ENCODE data around the gene SLC25A33. TPM values are rescaled to one million over a fixed set of nuclear protein-coding genes. Genes with fewer than 3 reads are reported as not detected.

Gene SLC25A33
- total RNA-seq, 1 experiment from 2014 or later: 11.8 TPM

DNA sequence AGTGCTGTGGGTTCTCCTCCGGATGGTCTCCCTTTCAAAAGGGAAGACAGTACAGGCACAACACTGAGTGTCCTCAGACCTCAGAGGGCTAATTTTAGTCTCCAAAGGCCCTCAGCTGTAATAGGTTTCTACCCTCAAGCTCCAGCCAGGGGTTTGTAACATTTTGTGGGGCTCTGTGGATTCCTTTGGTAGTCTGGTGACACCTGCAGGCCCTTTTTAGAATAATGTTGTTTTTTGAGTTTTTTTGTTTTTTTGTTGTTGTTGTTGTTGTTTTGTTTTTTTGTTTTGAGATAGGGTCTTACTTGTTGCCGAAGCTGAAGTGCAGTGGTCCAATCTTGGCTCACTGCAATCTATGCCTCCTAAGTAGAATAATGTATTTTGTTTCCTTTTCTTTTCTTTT lies 34.5 kb downstream of the SLC25A33 start:
- Histone ChIP-seq H3K36me3 (ENCODE audit: low read depth, low read length) (peaks cover 4% of the 10 kb centered on the region), H3K79me2 (ENCODE audit: low read length) (no peaks in the 10 kb centered on the region), H3K27me3 (ENCODE audit: low read length) (no peaks in the 10 kb centered on the region), H3K4me1 (ENCODE audit: insufficient read depth, low read length) (no peaks in the 10 kb centered on the region), H3K9ac (ENCODE audit: low read length) (no peak overlapping the region), H2AFZ (ENCODE audit: low read length) (no peak overlapping the region), H3K27ac (ENCODE audit: low read length) (no peak overlapping the region), H3F3A (ENCODE audit: low read length, unreplicated experiment) (no peaks in the 10 kb centered on the region), H3K4me2 (ENCODE audit: low read length) (no peak overlapping the region), H3K9me3 (ENCODE audit: low read length) (no peaks in the 10 kb centered on the region), H4K20me1 (ENCODE audit: low read length) (no peaks in the 10 kb centered on the region; the same call in 1 of the 2 replicates), H3K9me2 (replicated peaks; ENCODE audit: low read length) (no peaks in the 10 kb centered on the region), H3K4me3 (ENCODE audit: low read length) (no peak overlapping the region)
- POLR2A ChIA-PET (ENCODE audit: unreplicated experiment): no interaction called here
- ATAC-seq (no peak), DNase-seq (peak; percentile 35)
- CTCF ChIA-PET: interaction anchor here (0.7 to 1.0 kb wide), 3 partner anchors 12 to 171 kb away, joined by 3 to 5 read pairs (median 5); no protein-coding TSS in a partner anchor
- intact Hi-C loops (cut with micrococcal nuclease): loop anchor here (1.0 to 5.0 kb wide), 3 partner anchors 36 to 281 kb away; partner anchors contain the start of genes SLC25A33 and SPSB1
- TF ChIP-seq EZH2phosphoT487 (IDR thresholded peaks at IDR 0.05; ENCODE audit: borderline replicate concordance, low read length): no peak
- TF ChIP-seq, protein P1, sequence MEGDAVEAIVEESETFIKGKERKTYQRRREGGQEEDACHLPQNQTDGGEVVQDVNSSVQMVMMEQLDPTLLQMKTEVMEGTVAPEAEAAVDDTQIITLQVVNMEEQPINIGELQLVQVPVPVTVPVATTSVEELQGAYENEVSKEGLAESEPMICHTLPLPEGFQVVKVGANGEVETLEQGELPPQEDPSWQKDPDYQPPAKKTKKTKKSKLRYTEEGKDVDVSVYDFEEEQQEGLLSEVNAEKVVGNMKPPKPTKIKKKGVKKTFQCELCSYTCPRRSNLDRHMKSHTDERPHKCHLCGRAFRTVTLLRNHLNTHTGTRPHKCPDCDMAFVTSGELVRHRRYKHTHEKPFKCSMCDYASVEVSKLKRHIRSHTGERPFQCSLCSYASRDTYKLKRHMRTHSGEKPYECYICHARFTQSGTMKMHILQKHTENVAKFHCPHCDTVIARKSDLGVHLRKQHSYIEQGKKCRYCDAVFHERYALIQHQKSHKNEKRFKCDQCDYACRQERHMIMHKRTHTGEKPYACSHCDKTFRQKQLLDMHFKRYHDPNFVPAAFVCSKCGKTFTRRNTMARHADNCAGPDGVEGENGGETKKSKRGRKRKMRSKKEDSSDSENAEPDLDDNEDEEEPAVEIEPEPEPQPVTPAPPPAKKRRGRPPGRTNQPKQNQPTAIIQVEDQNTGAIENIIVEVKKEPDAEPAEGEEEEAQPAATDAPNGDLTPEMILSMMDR (conservative IDR thresholded peaks at IDR 0.05; ENCODE audit: low read depth, low read length): peak; percentile 61
- no TSS peak for BruUV-seq (replicated peaks)

DNA sequence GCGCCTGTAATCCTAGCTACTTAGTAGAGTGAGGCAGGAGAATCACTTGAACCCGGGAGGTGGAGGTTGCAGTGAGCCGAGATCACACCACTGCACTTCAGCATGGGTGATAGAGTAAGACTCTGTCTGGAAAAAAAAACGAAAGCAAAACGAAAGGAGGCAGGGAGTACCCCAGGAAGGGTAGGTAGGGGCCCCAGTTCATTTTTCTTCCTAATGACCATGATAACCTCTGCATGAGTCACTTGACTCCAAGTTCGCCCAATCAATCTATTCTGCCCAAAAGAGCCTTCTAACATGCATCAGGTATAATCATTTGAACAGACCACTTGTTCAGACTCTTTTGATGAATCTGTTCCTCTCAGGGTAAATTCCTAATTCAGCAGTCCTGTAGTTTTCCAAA lies 36.2 kb downstream of the SLC25A33 start:
- Histone ChIP-seq H3K36me3 (ENCODE audit: low read depth, low read length) (peaks cover 4% of the 10 kb centered on the region), H3K4me1 (ENCODE audit: insufficient read depth, low read length) (no peaks in the 10 kb centered on the region), H3K9me2 (replicated peaks; ENCODE audit: low read length) (no peaks in the 10 kb centered on the region), H3K9ac (ENCODE audit: low read length) (no peak overlapping the region), H3K27ac (ENCODE audit: low read length) (no peak overlapping the region), H2AFZ (ENCODE audit: low read length) (no peak overlapping the region), H3K9me3 (ENCODE audit: low read length) (no peaks in the 10 kb centered on the region), H4K20me1 (ENCODE audit: low read length) (no peaks in the 10 kb centered on the region), H3K27me3 (ENCODE audit: low read length) (no peaks in the 10 kb centered on the region), H3K4me3 (ENCODE audit: low read length) (no peak overlapping the region), H3K4me2 (ENCODE audit: low read length) (no peak overlapping the region), H3K79me2 (ENCODE audit: low read length) (no peaks in the 10 kb centered on the region), H3F3A (ENCODE audit: low read length, unreplicated experiment) (no peaks in the 10 kb centered on the region)
- no peak for TF ChIP-seq EZH2phosphoT487 (IDR thresholded peaks at IDR 0.05; ENCODE audit: borderline replicate concordance, low read length)
- TF ChIP-seq, protein P1 (conservative IDR thresholded peaks at IDR 0.05; ENCODE audit: low read depth, low read length): no peak
- TF ChIP-seq EZH2 (IDR thresholded peaks at IDR 0.05; ENCODE audit: low read length, unreplicated experiment): no peak
- intact Hi-C loops (cut with micrococcal nuclease): no loop called here
- BruUV-seq (replicated peaks): no TSS peak
- ChIA-PET POLR2A (ENCODE audit: unreplicated experiment) (no interaction called here), CTCF (no interaction called here)
- ATAC-seq: no peak
- DNase-seq: no peak

DNA sequence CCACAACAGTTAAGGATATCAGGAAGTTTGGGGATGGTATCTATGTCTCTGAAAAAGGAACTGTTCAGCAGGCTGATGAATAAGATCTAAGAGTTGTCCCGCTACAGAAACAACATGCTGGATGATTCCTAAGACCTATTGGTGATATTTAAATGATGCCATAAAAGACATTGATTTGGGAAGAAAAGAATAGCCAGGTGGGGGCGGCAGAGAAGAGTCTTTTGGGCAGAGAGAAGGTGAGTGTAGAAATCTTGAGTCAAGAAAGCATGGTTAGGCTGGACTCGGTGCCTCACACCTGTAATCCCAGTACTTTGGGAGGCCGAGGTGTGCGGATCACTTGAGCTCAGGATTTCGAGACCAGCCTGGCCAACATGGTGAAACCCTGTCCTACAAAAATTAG lies 37.6 kb downstream of the SLC25A33 start:
- H3K36me3 ChIP-seq (ENCODE audit: low read depth, low read length): peaks cover 4% of the 10 kb centered on the region
- ATAC-seq (no peak), DNase-seq (peak; percentile 18)
- no peak overlapping the region for H3K9ac ChIP-seq (ENCODE audit: low read length)
- intact Hi-C loops (cut with micrococcal nuclease): no loop called here
- TF ChIP-seq EZH2phosphoT487 (IDR thresholded peaks at IDR 0.05; ENCODE audit: borderline replicate concordance, low read length): no peak
- TF ChIP-seq, protein P1 (conservative IDR thresholded peaks at IDR 0.05; ENCODE audit: low read depth, low read length): peak; percentile 40; the same call in 1 of the 2 replicates
- TF ChIP-seq EZH2 (IDR thresholded peaks at IDR 0.05; ENCODE audit: low read length, unreplicated experiment): no peak
- H3K4me3 ChIP-seq (ENCODE audit: low read length): no peak overlapping the region
- no peaks in the 10 kb centered on the region for H3K9me2 ChIP-seq (replicated peaks; ENCODE audit: low read length)
- H3K9me3 ChIP-seq (ENCODE audit: low read length): no peaks in the 10 kb centered on the region
- H3K79me2 ChIP-seq (ENCODE audit: low read length): no peaks in the 10 kb centered on the region
- H3K27ac ChIP-seq (ENCODE audit: low read length): no peak overlapping the region
- no peaks in the 10 kb centered on the region for H4K20me1 ChIP-seq (ENCODE audit: low read length)
- ChIA-PET POLR2A (ENCODE audit: unreplicated experiment) (no interaction called here), CTCF (interaction anchor here (0.5 kb wide), 1 partner anchor 78 kb away, joined by 3 read pairs; no protein-coding TSS in a partner anchor)
- H3K4me1 ChIP-seq (ENCODE audit: insufficient read depth, low read length): no peaks in the 10 kb centered on the region
- no peaks in the 10 kb centered on the region for H3F3A ChIP-seq (ENCODE audit: low read length, unreplicated experiment)
- BruUV-seq (replicated peaks): no TSS peak
- H3K27me3 ChIP-seq (ENCODE audit: low read length): no peaks in the 10 kb centered on the region
- H2AFZ ChIP-seq (ENCODE audit: low read length): no peak overlapping the region
- H3K4me2 ChIP-seq (ENCODE audit: low read length): no peak overlapping the region

Data from PC-3 (cell line).